NOMO-1 treated with DMSO at 0.1 percent for 48 hours (cell line): ENCODE data around the gene ARHGDIA.
"Not testable (repeated sequence)": the region's sequence is repeated elsewhere in the genome, so short reads cannot be mapped to it uniquely, and the experiment has no call there.

ENCODE experiments used
- DNase-seq: peaks from one replicate; lab custom pipeline; 2025; ENCODE audit not compliant: unreplicated experiment; lab: John Stamatoyannopoulos, UW

Gene ARHGDIA

GRCh38 chr17:81870981-81871386, at the start of gene ARHGDIA:
TSS of gene ARHGDIA (minus strand) at chr17:81871337. CDS start at chr17:81869930, 1,407 bp downstream.
- DNase-seq, result no peak

GRCh38 chr17:81918832-81919545, 47.9 kb upstream of the ARHGDIA start:
- peak; percentile 29 for DNase-seq

- not testable (repeated sequence) for DNase-seq
Observed at GRCh38 chr17:81918333-81918669, 47.2 kb upstream of the ARHGDIA start.

GRCh38 chr17:81917565-81918332, 46.6 kb upstream of the ARHGDIA start, which contains the start of gene SIRT7:
TSS of gene SIRT7 (minus strand) at chr17:81918176. CDS start at chr17:81918131, 45 bp downstream.
- peak; percentile 76 for DNase-seq

GRCh38 chr17:81916234-81917001, 45.3 kb upstream of the ARHGDIA start:
- no peak for DNase-seq

- DNase-seq, result no peak
Observed at GRCh38 chr17:81915331-81915730, 44.2 kb upstream of the ARHGDIA start.

GRCh38 chr17:81914103-81914850, 43.1 kb upstream of the ARHGDIA start:
- no peak for DNase-seq

GRCh38 chr17:81913394-81914102, 42.4 kb upstream of the ARHGDIA start:
- DNase-seq, result no peak

GRCh38 chr17:81912441-81913309, 41.5 kb upstream of the ARHGDIA start:
- no peak for DNase-seq

GRCh38 chr17:81911969-81912368, 40.8 kb upstream of the ARHGDIA start:
- DNase-seq, result no peak

GRCh38 chr17:81911277-81911961, 40.3 kb upstream of the ARHGDIA start, which contains the start of gene PCYT2:
TSS of gene PCYT2 (minus strand) at chr17:81911399. CDS start at chr17:81911355, 44 bp downstream.
- peak; percentile 73 for DNase-seq

GRCh38 chr17:81910840-81911276, 39.7 kb upstream of the ARHGDIA start:
- DNase-seq, result no peak

GRCh38 chr17:81909966-81910839, 39.1 kb upstream of the ARHGDIA start:
- no peak for DNase-seq

- DNase-seq, result no peak
Observed at GRCh38 chr17:81909231-81909630, 38.1 kb upstream of the ARHGDIA start.

- DNase-seq, result no peak
Observed at GRCh38 chr17:81908793-81909192, 37.7 kb upstream of the ARHGDIA start.

GRCh38 chr17:81907219-81908145, 36.3 kb upstream of the ARHGDIA start:
- DNase-seq, result no peak
